Activated CD8-positive, alpha-beta memory T cell treated with anti-CD3 and anti-CD28 coated beads for 4 hours (primary cell): Measurements from ENCODE around the gene ST6GALNAC3.

Source experiments
- DNase-seq, 2 donors: peaks; one replicate each; pipeline ENCODE4 v3.0.0-alpha.2; 2020; ENCODE audit warnings: low read depth in 2 of 2

ST6GALNAC3 gene

GRCh38 chr1:76581712-76582111 is 507.2 kb downstream of the ST6GALNAC3 start:
- no peak for DNase-seq

GRCh38 chr1:76583235-76583868 is 508.8 kb downstream of the ST6GALNAC3 start:
- no peak for DNase-seq

GRCh38 chr1:76583875-76584477 is 509.4 kb downstream of the ST6GALNAC3 start:
- no peak for DNase-seq

GRCh38 chr1:76585980-76586674 is 511.6 kb downstream of the ST6GALNAC3 start:
- DNase-seq = no peak

- no peak for DNase-seq
Observed at GRCh38 chr1:76587212-76587611, 512.7 kb downstream of the ST6GALNAC3 start.

GRCh38 chr1:76591461-76591860 is 516.9 kb downstream of the ST6GALNAC3 start:
- DNase-seq = no peak

- no peak for DNase-seq
Observed at GRCh38 chr1:76591963-76592362, 517.4 kb downstream of the ST6GALNAC3 start.

- DNase-seq = no peak
Observed at GRCh38 chr1:76593141-76593540, 518.6 kb downstream of the ST6GALNAC3 start.

- DNase-seq = no peak
Observed at GRCh38 chr1:76593618-76594017, 519.1 kb downstream of the ST6GALNAC3 start.

GRCh38 chr1:76595024-76595423 is 520.5 kb downstream of the ST6GALNAC3 start:
- DNase-seq = no peak

- DNase-seq = no peak
Observed at GRCh38 chr1:76601465-76601864, 526.9 kb downstream of the ST6GALNAC3 start.

- DNase-seq = no peak
Observed at GRCh38 chr1:76607717-76608116, 533.2 kb downstream of the ST6GALNAC3 start.

- no peak for DNase-seq
Observed at GRCh38 chr1:76611770-76612445, 537.4 kb downstream of the ST6GALNAC3 start.

- no peak for DNase-seq
Observed at GRCh38 chr1:76613886-76614285, 539.3 kb downstream of the ST6GALNAC3 start.

- no peak for DNase-seq
Observed at GRCh38 chr1:76615253-76616035, 540.9 kb downstream of the ST6GALNAC3 start.

- DNase-seq = no peak
Observed at GRCh38 chr1:76620371-76620770, 545.8 kb downstream of the ST6GALNAC3 start.

GRCh38 chr1:76622774-76623528 is 548.4 kb downstream of the ST6GALNAC3 start:
- DNase-seq = no peak

GRCh38 chr1:76625886-76626678 is 551.5 kb downstream of the ST6GALNAC3 start:
- no peak for DNase-seq

- DNase-seq = no peak
Observed at GRCh38 chr1:76627498-76627897, 553.0 kb downstream of the ST6GALNAC3 start.

- DNase-seq = no peak
Observed at GRCh38 chr1:76627901-76628300, 553.4 kb downstream of the ST6GALNAC3 start.
